ENCODE measurements around the gene NEDD8. TPM values are rescaled to one million over a fixed set of nuclear protein-coding genes. Genes with fewer than 3 reads are reported as not detected.

NEDD8 gene
- total RNA-seq, 1 experiment from 2014 or later = 178 TPM

DNA sequence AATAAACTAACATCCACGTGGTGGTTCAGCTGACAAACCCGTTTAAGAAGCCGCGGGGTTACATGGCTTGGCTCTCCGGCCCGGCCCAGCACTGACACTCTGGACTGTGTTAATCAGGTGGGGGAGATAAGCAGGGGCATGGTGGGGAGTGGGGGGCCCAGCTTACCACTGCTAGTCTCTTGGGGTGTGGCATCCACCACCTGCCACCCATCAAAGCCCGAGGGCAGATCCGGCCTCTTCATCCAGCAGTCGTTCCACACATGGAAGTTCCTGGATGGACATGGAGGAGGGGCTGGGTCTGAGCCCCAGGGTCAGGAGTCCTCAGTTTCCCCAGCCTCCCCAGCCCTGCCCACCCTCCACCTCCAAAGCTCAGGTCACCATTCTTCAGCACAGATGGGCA, 26.0 kb upstream of the NEDD8 start:
- ChIA-PET CTCF (interaction anchor here (1.0 to 1.1 kb wide), 2 partner anchors 13 to 50 kb away, joined by 3 read pairs; partner anchors contain the start of genes CIDEB and RABGGTA), POLR2A (no interaction called here), RAD21 (ENCODE audit: low non-redundant PET in 1 of 2, low total read pairs in 2 of 2, uncharacterized antibody in 2 of 2, unreplicated experiment in 2 of 2) (no interaction called here)
- ATAC-seq (no peak), DNase-seq (ENCODE audit: low read depth, low spot score) (no peak)
- H3K27ac ChIP-seq (ENCODE audit: low read depth, low read length) = no peak overlapping the region
- no peaks in the 10 kb centered on the region for H4K20me1 ChIP-seq (ENCODE audit: insufficient read depth)
- intact Hi-C loops (cut with micrococcal nuclease) = no loop called here
- peaks cover 10 to 14% of the 10 kb centered on the region in 2 experiments for H3K4me1 ChIP-seq (ENCODE audit: control insufficient read depth in 1 of 2, insufficient read depth in 2 of 2, low read length in 2 of 2)
- no peaks in the 10 kb centered on the region for H3K9me2 ChIP-seq (ENCODE audit: insufficient read depth)
- H3K27me3 ChIP-seq (ENCODE audit: insufficient read depth, low read length) = no peaks in the 10 kb centered on the region
- TF ChIP-seq JUND (IDR thresholded peaks at IDR 0.05) (no peak), SRF (IDR thresholded peaks at IDR 0.05; ENCODE audit: low read depth) (no peak), REST (IDR thresholded peaks at IDR 0.05; ENCODE audit: low read depth) (no peak), EGR1 (IDR thresholded peaks at IDR 0.05; ENCODE audit: low read depth) (no peak), CBX3 (IDR thresholded peaks at IDR 0.05; ENCODE audit: low read depth) (no peak), SP1 (IDR thresholded peaks at IDR 0.05; ENCODE audit: low read depth) (no peak), ZNF274 (IDR thresholded peaks at IDR 0.05; ENCODE audit: low read depth, low read length) (no peak), RAD21 (IDR thresholded peaks at IDR 0.05; ENCODE audit: low read depth) (no peak), CEBPB (IDR thresholded peaks at IDR 0.05; ENCODE audit: low read depth) (no peak), ZFX (IDR thresholded peaks at IDR 0.05) (no peak), POLR2A (IDR thresholded peaks at IDR 0.05; ENCODE audit: borderline replicate concordance, extremely low read depth, insufficient read depth, insufficient read length) (no peak), POLR2AphosphoS5 (IDR thresholded peaks at IDR 0.05; ENCODE audit: low read depth, low read length) (no peak), FOSL1 (IDR thresholded peaks at IDR 0.05; ENCODE audit: low read depth) (no peak), YY1 (IDR thresholded peaks at IDR 0.05; ENCODE audit: extremely low read depth, insufficient replicate concordance, low read depth, low read length) (no peak), EZH2phosphoT487 (IDR thresholded peaks at IDR 0.05; ENCODE audit: borderline replicate concordance) (no peak), ELF1 (IDR thresholded peaks at IDR 0.05; ENCODE audit: borderline replicate concordance, low read depth) (no peak), SIN3A (IDR thresholded peaks at IDR 0.05; ENCODE audit: low read depth) (no peak)
- TF ChIP-seq, protein P1, sequence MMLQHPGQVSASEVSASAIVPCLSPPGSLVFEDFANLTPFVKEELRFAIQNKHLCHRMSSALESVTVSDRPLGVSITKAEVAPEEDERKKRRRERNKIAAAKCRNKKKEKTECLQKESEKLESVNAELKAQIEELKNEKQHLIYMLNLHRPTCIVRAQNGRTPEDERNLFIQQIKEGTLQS (IDR thresholded peaks at IDR 0.05) = no peak
- TF ChIP-seq, protein P2, sequence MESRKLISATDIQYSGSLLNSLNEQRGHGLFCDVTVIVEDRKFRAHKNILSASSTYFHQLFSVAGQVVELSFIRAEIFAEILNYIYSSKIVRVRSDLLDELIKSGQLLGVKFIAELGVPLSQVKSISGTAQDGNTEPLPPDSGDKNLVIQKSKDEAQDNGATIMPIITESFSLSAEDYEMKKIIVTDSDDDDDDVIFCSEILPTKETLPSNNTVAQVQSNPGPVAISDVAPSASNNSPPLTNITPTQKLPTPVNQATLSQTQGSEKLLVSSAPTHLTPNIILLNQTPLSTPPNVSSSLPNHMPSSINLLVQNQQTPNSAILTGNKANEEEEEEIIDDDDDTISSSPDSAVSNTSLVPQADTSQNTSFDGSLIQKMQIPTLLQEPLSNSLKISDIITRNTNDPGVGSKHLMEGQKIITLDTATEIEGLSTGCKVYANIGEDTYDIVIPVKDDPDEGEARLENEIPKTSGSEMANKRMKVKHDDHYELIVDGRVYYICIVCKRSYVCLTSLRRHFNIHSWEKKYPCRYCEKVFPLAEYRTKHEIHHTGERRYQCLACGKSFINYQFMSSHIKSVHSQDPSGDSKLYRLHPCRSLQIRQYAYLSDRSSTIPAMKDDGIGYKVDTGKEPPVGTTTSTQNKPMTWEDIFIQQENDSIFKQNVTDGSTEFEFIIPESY (IDR thresholded peaks at IDR 0.05; ENCODE audit: extremely low read depth, insufficient replicate concordance, low read length) = no peak
- TF ChIP-seq, protein P3, sequence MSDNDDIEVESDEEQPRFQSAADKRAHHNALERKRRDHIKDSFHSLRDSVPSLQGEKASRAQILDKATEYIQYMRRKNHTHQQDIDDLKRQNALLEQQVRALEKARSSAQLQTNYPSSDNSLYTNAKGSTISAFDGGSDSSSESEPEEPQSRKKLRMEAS (IDR thresholded peaks at IDR 0.05) = no peak
- H3K9me3 ChIP-seq (ENCODE audit: control insufficient read depth in 1 of 2, insufficient read depth in 1 of 2, low read depth in 1 of 2, low read length in 2 of 2) = no peaks in the 10 kb centered on the region
- H3K79me2 ChIP-seq (ENCODE audit: insufficient read depth, low read length) = no peaks in the 10 kb centered on the region
- H3K36me3 ChIP-seq (ENCODE audit: control insufficient read depth in 1 of 2, insufficient read depth in 2 of 2, low read length in 2 of 2) = no peaks in the 10 kb centered on the region; a peak in 1 of 4 replicates
- H2AFZ ChIP-seq (ENCODE audit: low read depth, low read length, poor library complexity, severe bottlenecking) = no peak overlapping the region
- H3K4me3 ChIP-seq (replicated peaks in 1 of 2; ENCODE audit: low read depth in 1 of 2, low read length in 2 of 2) = no peak overlapping the region
- no peak overlapping the region for H3K9ac ChIP-seq (ENCODE audit: low read length)
- no peak overlapping the region for H3K4me2 ChIP-seq (ENCODE audit: low read length)
- BruUV-seq (replicated peaks) = no TSS peak

Data from HCT116 (cell line).